H9 (cell line): ENCODE data around the gene PRKCA. TPM values are rescaled to one million over a fixed set of nuclear protein-coding genes. Genes with fewer than 3 reads are reported as not detected.
"Not testable (repeated sequence)": the region's sequence is repeated elsewhere in the genome, so short reads cannot be mapped to it uniquely, and the experiment has no call there.

Experiments used
- DNase-seq: peaks from one replicate; pipeline ENCODE4 v3.0.0-alpha.2; 2017
- H2AFZ ChIP-seq: one replicate; pipeline ENCODE4 v1.6.1; 2013; ENCODE audit warnings: mild to moderate bottlenecking, low read length, control low read depth, moderate library complexity
- H2AK5ac ChIP-seq: 2 replicates; pipeline ENCODE4 v1.6.1; 2013; ENCODE audit warnings: low read length, control low read depth, mixed read lengths; ENCODE audit not compliant: insufficient read length
- H2BK120ac ChIP-seq: one replicate; pipeline ENCODE4 v1.6.1; 2013; ENCODE audit warnings: low read depth, mild to moderate bottlenecking, low read length, control low read depth, inconsistent platforms; ENCODE audit not compliant: poor library complexity, severe bottlenecking
- H2BK12ac ChIP-seq: 2 replicates; pipeline ENCODE4 v1.6.1; 2013; ENCODE audit warnings: low read length, control low read depth, mixed read lengths, low read depth; ENCODE audit not compliant: insufficient read length
- H2BK15ac ChIP-seq: 2 replicates; pipeline ENCODE4 v1.6.1; 2013; ENCODE audit warnings: low read depth, low read length, control low read depth
- H2BK20ac ChIP-seq: one replicate; pipeline ENCODE4 v1.6.1; 2013; ENCODE audit warnings: low read depth, mild to moderate bottlenecking, low read length, control low read depth, inconsistent platforms; ENCODE audit not compliant: poor library complexity, severe bottlenecking
- H2BK5ac ChIP-seq: 2 replicates; pipeline ENCODE4 v1.6.1; 2013; ENCODE audit warnings: low read length, control low read depth, mixed read lengths; ENCODE audit not compliant: insufficient read length
- H3K14ac ChIP-seq: 2 replicates; pipeline ENCODE4 v1.6.1; 2013; ENCODE audit warnings: low read length, control low read depth; ENCODE audit not compliant: insufficient read depth
- H3K18ac ChIP-seq: 2 replicates; pipeline ENCODE4 v1.6.1; 2013; ENCODE audit warnings: low read depth, mild to moderate bottlenecking, mixed read lengths, low read length, control low read depth; ENCODE audit not compliant: insufficient read length
- H3K23ac ChIP-seq: 2 replicates; pipeline ENCODE4 v1.6.1; 2013; ENCODE audit warnings: low read length, control low read depth, mixed read lengths, low read depth; ENCODE audit not compliant: insufficient read length
- H3K23me2 ChIP-seq: 2 replicates; pipeline ENCODE4 v1.6.1; 2013; ENCODE audit warnings: low read depth, mild to moderate bottlenecking, mixed read lengths, low read length, control low read depth; ENCODE audit not compliant: insufficient read length, poor library complexity, severe bottlenecking
- H3K27ac ChIP-seq: 2 replicates; pipeline ENCODE4 v1.5.1; 2013; ENCODE audit warnings: low read length, control low read depth, mixed read lengths, low read depth; ENCODE audit not compliant: insufficient read length
- H3K27me3 ChIP-seq: 2 replicates; pipeline ENCODE4 v1.6.1; 2013; ENCODE audit warnings: low read length, control low read depth, inconsistent platforms; ENCODE audit not compliant: insufficient read depth
- H3K4ac ChIP-seq: 2 replicates; pipeline ENCODE4 v1.6.1; 2013; ENCODE audit warnings: low read depth, mild to moderate bottlenecking, control low read depth, inconsistent platforms, low read length, moderate library complexity
- H3K4me1 ChIP-seq: 2 replicates; pipeline ENCODE4 v1.6.1; 2013; ENCODE audit warnings: low read length, control low read depth, inconsistent platforms; ENCODE audit not compliant: insufficient read depth
- H3K4me2 ChIP-seq: 2 replicates; pipeline ENCODE4 v1.6.1; 2013; ENCODE audit warnings: low read length, control low read depth, mixed read lengths; ENCODE audit not compliant: insufficient read length, insufficient read depth
- H3K56ac ChIP-seq: 2 replicates; pipeline ENCODE4 v1.6.1; 2013; ENCODE audit warnings: low read depth, mild to moderate bottlenecking, mixed read lengths, low read length, control low read depth; ENCODE audit not compliant: insufficient read length
- H3K79me1 ChIP-seq: 2 replicates; pipeline ENCODE4 v1.6.1; 2013; ENCODE audit warnings: low read depth, mild to moderate bottlenecking, moderate library complexity, low read length, control low read depth, inconsistent platforms; ENCODE audit not compliant: insufficient read depth, poor library complexity, severe bottlenecking
- H3K79me2 ChIP-seq: 2 replicates; pipeline ENCODE4 v1.6.1; 2013; ENCODE audit warnings: low read length, control low read depth, inconsistent platforms; ENCODE audit not compliant: insufficient read depth
- H3K9ac ChIP-seq: 2 replicates; pipeline ENCODE4 v1.6.1; 2013; ENCODE audit warnings: low read length, control low read depth, mixed read lengths; ENCODE audit not compliant: insufficient read length; ENCODE audit errors: extremely low read depth
- H3K9me3 ChIP-seq: one replicate; pipeline ENCODE4 v1.6.1; 2013; ENCODE audit warnings: low read depth, low read length, inconsistent platforms; ENCODE audit not compliant: control insufficient read depth
- H3T11ph ChIP-seq: one replicate; pipeline ENCODE4 v1.6.1; 2013; ENCODE audit warnings: mild to moderate bottlenecking, low read length, control low read depth, inconsistent platforms
- H4K20me1 ChIP-seq: one replicate; pipeline ENCODE4 v1.6.1; 2013; ENCODE audit not compliant: control insufficient read depth, insufficient read length, insufficient read depth
- H4K5ac ChIP-seq: 2 replicates; pipeline ENCODE4 v1.6.1; 2013; ENCODE audit warnings: low read depth, mild to moderate bottlenecking, mixed read lengths, low read length, control low read depth; ENCODE audit not compliant: insufficient read length
- H4K8ac ChIP-seq: replicated peaks from 2 replicates; pipeline ENCODE4 v1.6.1; 2013; ENCODE audit warnings: low read length, control low read depth, mixed read lengths, low read depth; ENCODE audit not compliant: insufficient read length
- H4K91ac ChIP-seq: 2 replicates; pipeline ENCODE4 v1.6.1; 2013; ENCODE audit warnings: low read depth, mild to moderate bottlenecking, moderate library complexity, mixed read lengths, low read length, control low read depth; ENCODE audit not compliant: insufficient read length
- H3K27ac Mint-ChIP-seq, 3 experiments: 2 replicates in 2 of 3; 3 replicates in 1 of 3; pipeline ENCODE4 v1.8.0; 2020 to 2021; ENCODE audit warnings: mixed read lengths in 3 of 3, mild to moderate bottlenecking in 1 of 3, moderate library complexity in 1 of 3
- H3K27me3 Mint-ChIP-seq: 2 replicates; pipeline ENCODE4 v1.8.0; 2021; ENCODE audit warnings: low read depth, mild to moderate bottlenecking, moderate library complexity, mixed read lengths
- H3K36me3 Mint-ChIP-seq, 3 experiments: 2 replicates in 2 of 3; 3 replicates in 1 of 3; pipeline ENCODE4 v1.8.0; 2020 to 2021; ENCODE audit warnings: low read depth in 3 of 3, mixed read lengths in 3 of 3; ENCODE audit not compliant: insufficient read depth in 1 of 3
- H3K4me1 Mint-ChIP-seq, 2 experiments: 2 replicates each; pipeline ENCODE4 v1.8.0; 2020; ENCODE audit warnings: mixed read lengths in 2 of 2
- H3K4me3 Mint-ChIP-seq, 2 experiments: 2 replicates in 1 of 2; 3 replicates in 1 of 2; pipeline ENCODE4 v1.8.0; 2020 to 2021; ENCODE audit warnings: mild to moderate bottlenecking in 2 of 2, mixed read lengths in 2 of 2, moderate library complexity in 1 of 2
- H3K9me3 Mint-ChIP-seq, 2 experiments: 2 replicates in 1 of 2; 3 replicates in 1 of 2; pipeline ENCODE4 v1.8.0; 2020; ENCODE audit warnings: mild to moderate bottlenecking in 2 of 2, mixed read lengths in 2 of 2, moderate library complexity in 1 of 2
- WGBS: extraction: QIAGEN DNeasy Blood & Tissue Kit; methylation state at CpG from one replicate; pipeline ENCODE4 v1.1.7; 2013; ENCODE audit warnings: missing lambda C conversion rate, low lambda C conversion rate, mixed read lengths; ENCODE audit not compliant: insufficient read length; ENCODE audit errors: extremely low coverage; 5-methylcytosine and 5-hydroxymethylcytosine counted together
- total RNA-seq: library from RNA; stranded (reverse); gene quantifications from 2 replicates; pipeline ENCODE4 v1.2.1, GENCODE V29; 2021
- TF ChIP-seq, protein P1 (sequence below): fragments of 200-600 bp; sonication (generic); conservative IDR thresholded peaks from 3 replicates; pipeline ENCODE4 v1.8.0; 2021; ENCODE audit warnings: antibody characterized with exemption, mild to moderate bottlenecking

Gene PRKCA
- total RNA-seq, 1 experiment from 2014 or later: 10.5 TPM

GRCh38 chr17:66345264-66345663 lies 42.9 kb downstream of the PRKCA start:
- no peaks in the 10 kb centered on the region for H3K23me2 ChIP-seq
- H3K4me1 ChIP-seq: no peaks in the 10 kb centered on the region
- no CpG with 5 or more reads among the region's 4 CpGs for WGBS
- no peak overlapping the region for H3K4me2 ChIP-seq
- no peak overlapping the region for H3K27ac ChIP-seq
- no peak overlapping the region for H4K8ac ChIP-seq
- H3K4me3 Mint-ChIP-seq: no peak overlapping the region; a peak in 1 of 5 replicates
- H3T11ph ChIP-seq: no peak overlapping the region
- H3K18ac ChIP-seq: no peak overlapping the region
- TF ChIP-seq, protein P1, sequence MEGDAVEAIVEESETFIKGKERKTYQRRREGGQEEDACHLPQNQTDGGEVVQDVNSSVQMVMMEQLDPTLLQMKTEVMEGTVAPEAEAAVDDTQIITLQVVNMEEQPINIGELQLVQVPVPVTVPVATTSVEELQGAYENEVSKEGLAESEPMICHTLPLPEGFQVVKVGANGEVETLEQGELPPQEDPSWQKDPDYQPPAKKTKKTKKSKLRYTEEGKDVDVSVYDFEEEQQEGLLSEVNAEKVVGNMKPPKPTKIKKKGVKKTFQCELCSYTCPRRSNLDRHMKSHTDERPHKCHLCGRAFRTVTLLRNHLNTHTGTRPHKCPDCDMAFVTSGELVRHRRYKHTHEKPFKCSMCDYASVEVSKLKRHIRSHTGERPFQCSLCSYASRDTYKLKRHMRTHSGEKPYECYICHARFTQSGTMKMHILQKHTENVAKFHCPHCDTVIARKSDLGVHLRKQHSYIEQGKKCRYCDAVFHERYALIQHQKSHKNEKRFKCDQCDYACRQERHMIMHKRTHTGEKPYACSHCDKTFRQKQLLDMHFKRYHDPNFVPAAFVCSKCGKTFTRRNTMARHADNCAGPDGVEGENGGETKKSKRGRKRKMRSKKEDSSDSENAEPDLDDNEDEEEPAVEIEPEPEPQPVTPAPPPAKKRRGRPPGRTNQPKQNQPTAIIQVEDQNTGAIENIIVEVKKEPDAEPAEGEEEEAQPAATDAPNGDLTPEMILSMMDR: no peak
- no peak overlapping the region for H4K5ac ChIP-seq
- no peak overlapping the region for H2BK120ac ChIP-seq
- H3K27ac Mint-ChIP-seq: no peak overlapping the region; a peak in 1 of 7 replicates
- H2AFZ ChIP-seq: no peak overlapping the region
- no peak overlapping the region for H2BK5ac ChIP-seq
- no peaks in the 10 kb centered on the region for H3K36me3 Mint-ChIP-seq
- H3K14ac ChIP-seq: no peak overlapping the region
- no peaks in the 10 kb centered on the region for H3K27me3 Mint-ChIP-seq
- H3K9me3 ChIP-seq: no peaks in the 10 kb centered on the region
- H3K27me3 ChIP-seq: no peaks in the 10 kb centered on the region
- H3K56ac ChIP-seq: no peak overlapping the region
- no peak overlapping the region for H2AK5ac ChIP-seq
- no peak overlapping the region for H4K91ac ChIP-seq
- peaks cover 9 to 20% of the 10 kb centered on the region in 2 experiments for H3K4me1 Mint-ChIP-seq
- no peaks in the 10 kb centered on the region for H3K79me2 ChIP-seq
- no peak overlapping the region for H2BK20ac ChIP-seq
- no peaks in the 10 kb centered on the region for H3K9me3 Mint-ChIP-seq
- H2BK15ac ChIP-seq: no peak overlapping the region
- no peaks in the 10 kb centered on the region for H4K20me1 ChIP-seq
- no peak overlapping the region for H3K4ac ChIP-seq
- no peaks in the 10 kb centered on the region for H3K79me1 ChIP-seq
- H2BK12ac ChIP-seq: no peak overlapping the region
- DNase-seq: no peak
- H3K9ac ChIP-seq: no peak overlapping the region
- no peak overlapping the region for H3K23ac ChIP-seq

- H3K27me3 Mint-ChIP-seq: not testable (repeated sequence)
These were observed 43.7 kb downstream of the PRKCA start for GRCh38 chr17:66345949-66346638.

More at GRCh38 chr17:66345949-66346638, 43.7 kb downstream of the PRKCA start:
- not testable (repeated sequence) for H3K56ac ChIP-seq, H2AFZ ChIP-seq, H3K4me1 ChIP-seq, H3K27me3 ChIP-seq, H4K5ac ChIP-seq, H3K23ac ChIP-seq, H3K9me3 Mint-ChIP-seq, H4K91ac ChIP-seq, H3K9ac ChIP-seq, H4K8ac ChIP-seq, H3K4me2 ChIP-seq, H2BK120ac ChIP-seq, H2BK5ac ChIP-seq, H2BK12ac ChIP-seq, H3K9me3 ChIP-seq, H2AK5ac ChIP-seq, H3K4me3 Mint-ChIP-seq, H3K79me2 ChIP-seq, H3T11ph ChIP-seq, H3K36me3 Mint-ChIP-seq, H3K14ac ChIP-seq, H3K27ac ChIP-seq, H3K4ac ChIP-seq, H3K23me2 ChIP-seq, DNase-seq, H2BK20ac ChIP-seq, H3K18ac ChIP-seq, H3K79me1 ChIP-seq, H3K27ac Mint-ChIP-seq, H4K20me1 ChIP-seq, H2BK15ac ChIP-seq
- no CpG with 5 or more reads among the region's 12 CpGs for WGBS
- H3K4me1 Mint-ChIP-seq: peaks cover 9 to 20% of the 10 kb centered on the region in 2 experiments
